Measurements from ENCODE around the gene TMEM165.

DNA sequence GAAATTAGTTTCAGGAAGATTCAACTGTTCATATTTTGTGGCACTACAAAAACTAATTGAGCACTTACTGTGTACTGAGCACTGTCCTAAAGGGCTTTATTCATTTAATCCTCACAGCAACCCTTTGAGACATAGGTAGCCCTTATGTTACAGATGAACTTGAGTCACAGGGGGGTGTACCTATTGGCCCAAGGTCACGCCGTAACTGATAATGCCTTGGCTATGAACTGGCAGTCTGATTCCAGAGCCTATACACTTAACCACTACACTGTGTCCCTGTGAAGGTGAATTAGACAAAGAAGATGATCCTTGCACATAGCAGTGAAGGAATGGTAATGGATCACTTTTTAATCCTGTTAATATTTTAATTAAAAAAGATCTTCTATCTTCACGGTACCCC, 12.0 kb downstream of the TMEM165 start:
- TF ChIP-seq, protein P1, sequence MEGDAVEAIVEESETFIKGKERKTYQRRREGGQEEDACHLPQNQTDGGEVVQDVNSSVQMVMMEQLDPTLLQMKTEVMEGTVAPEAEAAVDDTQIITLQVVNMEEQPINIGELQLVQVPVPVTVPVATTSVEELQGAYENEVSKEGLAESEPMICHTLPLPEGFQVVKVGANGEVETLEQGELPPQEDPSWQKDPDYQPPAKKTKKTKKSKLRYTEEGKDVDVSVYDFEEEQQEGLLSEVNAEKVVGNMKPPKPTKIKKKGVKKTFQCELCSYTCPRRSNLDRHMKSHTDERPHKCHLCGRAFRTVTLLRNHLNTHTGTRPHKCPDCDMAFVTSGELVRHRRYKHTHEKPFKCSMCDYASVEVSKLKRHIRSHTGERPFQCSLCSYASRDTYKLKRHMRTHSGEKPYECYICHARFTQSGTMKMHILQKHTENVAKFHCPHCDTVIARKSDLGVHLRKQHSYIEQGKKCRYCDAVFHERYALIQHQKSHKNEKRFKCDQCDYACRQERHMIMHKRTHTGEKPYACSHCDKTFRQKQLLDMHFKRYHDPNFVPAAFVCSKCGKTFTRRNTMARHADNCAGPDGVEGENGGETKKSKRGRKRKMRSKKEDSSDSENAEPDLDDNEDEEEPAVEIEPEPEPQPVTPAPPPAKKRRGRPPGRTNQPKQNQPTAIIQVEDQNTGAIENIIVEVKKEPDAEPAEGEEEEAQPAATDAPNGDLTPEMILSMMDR (optimal IDR thresholded peaks at IDR 0.05 in 1 of 3, IDR thresholded peaks at IDR 0.05 in 1 of 3, conservative IDR thresholded peaks at IDR 0.05 in 1 of 3; ENCODE audit: extremely low read depth in 1 of 3, insufficient read depth in 2 of 3, low read length in 3 of 3) = no peak
- TF ChIP-seq EZH2 (IDR thresholded peaks at IDR 0.05; ENCODE audit: low read length) = no peak

All from keratinocyte (primary cell).